Mucosa of gallbladder (tissue), 1 donor: Measurements from ENCODE around the gene CADM2. TPM values are rescaled to one million over a fixed set of nuclear protein-coding genes. Genes with fewer than 3 reads are reported as not detected.
A peak's percentile ranks its signal among the peaks of the same experiment; 100 is the strongest.
"Not testable (repeated sequence)": the region's sequence is repeated elsewhere in the genome, so short reads cannot be mapped to it uniquely, and the experiment has no call there.

Experiments used
- DNase-seq: peaks from one replicate; pipeline ENCODE4 v3.0.0-alpha.2; 2020; ENCODE audit warnings: low spot score
- total RNA-seq: library from RNA; stranded (reverse); gene quantifications from one replicate; pipeline ENCODE4 v1.2.1, GENCODE V29; 2021
- donor health status: DM: no; HTN: no; CAD: no.

The CADM2 gene
- total RNA-seq: 7.9 TPM

- DNase-seq: peak; percentile 89
Measured at GRCh38 chr3:84958495-84959469, at the start of gene CADM2. Gene CADM2 (plus strand): TSS chr3:84958989.

- DNase-seq: not testable (repeated sequence)
Measured at GRCh38 chr3:84918592-84918991, 40.2 kb upstream of the CADM2 start.

GRCh38 chr3:84922682-84923081 lies 36.1 kb upstream of the CADM2 start:
- no peak for DNase-seq

GRCh38 chr3:84925571-84925970 lies 33.2 kb upstream of the CADM2 start:
- no peak for DNase-seq

- DNase-seq: no peak
Measured at GRCh38 chr3:84943379-84943778, 15.4 kb upstream of the CADM2 start.

- DNase-seq: no peak
Measured at GRCh38 chr3:84946240-84946639, 12.5 kb upstream of the CADM2 start.

- DNase-seq: no peak
Measured at GRCh38 chr3:84959470-84960271, 882 bp downstream of the CADM2 start.

GRCh38 chr3:84960581-84960980 lies 1.8 kb downstream of the CADM2 start:
- DNase-seq: no peak

- no peak for DNase-seq
Measured at GRCh38 chr3:84961011-84961410, 2.2 kb downstream of the CADM2 start.

- no peak for DNase-seq
Measured at GRCh38 chr3:84961521-84962255, 2.9 kb downstream of the CADM2 start.

- no peak for DNase-seq
Measured at GRCh38 chr3:84962415-84962814, 3.6 kb downstream of the CADM2 start.

- DNase-seq: no peak
Measured at GRCh38 chr3:84963137-84963536, 4.3 kb downstream of the CADM2 start.

GRCh38 chr3:84965141-84965540 lies 6.4 kb downstream of the CADM2 start:
- DNase-seq: no peak

- DNase-seq: no peak
Measured at GRCh38 chr3:84967767-84968581, 9.2 kb downstream of the CADM2 start.

GRCh38 chr3:84968701-84969235 lies 10.0 kb downstream of the CADM2 start:
- no peak for DNase-seq

- DNase-seq: no peak
Measured at GRCh38 chr3:84974347-84974746, 15.6 kb downstream of the CADM2 start.

- no peak for DNase-seq
Measured at GRCh38 chr3:84977021-84977420, 18.2 kb downstream of the CADM2 start.

- DNase-seq: no peak
Measured at GRCh38 chr3:84978843-84979242, 20.1 kb downstream of the CADM2 start.

GRCh38 chr3:84980011-84980410 lies 21.2 kb downstream of the CADM2 start:
- no peak for DNase-seq

- no peak for DNase-seq
Measured at GRCh38 chr3:84980456-84980855, 21.7 kb downstream of the CADM2 start.

- no peak for DNase-seq
Measured at GRCh38 chr3:84983490-84983889, 24.7 kb downstream of the CADM2 start.
